Activated CD8-positive, alpha-beta T cell treated with anti-CD3 and anti-CD28 coated beads for 36 hours (primary cell): Measurements from ENCODE around the gene CDKAL1. TPM values are rescaled to one million over a fixed set of nuclear protein-coding genes. Genes with fewer than 3 reads are reported as not detected.
"Not testable (repeated sequence)": the region's sequence is repeated elsewhere in the genome, so short reads cannot be mapped to it uniquely, and the experiment has no call there.

Experiments used
- ATAC-seq: fragments of 200-7000 bp; cut with Tn5 transposase; one replicate; pipeline ENCODE4 v1.10.0; 2021; ENCODE audit warnings: mild to moderate bottlenecking, moderate library complexity
- CTCF ChIA-PET: fragments of 350-600 bp; sonication (Branson Sonifier 250); formaldehyde crosslinking; loops from one replicate; lab custom pipeline; 2021; ENCODE audit warnings: antibody characterized with exemption; lab: Charles Lee
- POLR2A ChIA-PET: fragments of 350-600 bp; sonication (Branson Sonifier 250); formaldehyde crosslinking; loops from one replicate; lab custom pipeline; 2021; ENCODE audit warnings: antibody characterized with exemption; lab: Charles Lee
- DNase-seq: peaks from one replicate; pipeline ENCODE4 v3.0.0-alpha.2; 2020
- H3K27ac Mint-ChIP-seq: one replicate; pipeline ENCODE4 v1.8.0; 2021; ENCODE audit warnings: mild to moderate bottlenecking, mixed read lengths
- H3K27me3 Mint-ChIP-seq: one replicate; pipeline ENCODE4 v1.8.0; 2021; ENCODE audit warnings: mixed read lengths
- H3K36me3 Mint-ChIP-seq: one replicate; pipeline ENCODE4 v1.8.0; 2021; ENCODE audit warnings: low read depth, mixed read lengths
- H3K4me1 Mint-ChIP-seq: one replicate; pipeline ENCODE4 v1.8.0; 2021; ENCODE audit warnings: low read depth, mixed read lengths
- H3K4me3 Mint-ChIP-seq: one replicate; pipeline ENCODE4 v1.8.0; 2021; ENCODE audit warnings: mild to moderate bottlenecking, moderate library complexity, mixed read lengths
- H3K9me3 Mint-ChIP-seq: one replicate; pipeline ENCODE4 v1.8.0; 2021; ENCODE audit warnings: mixed read lengths
- CTCF ChIP-seq: fragments of 200-600 bp; IDR thresholded peaks from one replicate; pipeline ENCODE4 v1.8.0; 2022; ENCODE audit warnings: antibody characterized with exemption, mild to moderate bottlenecking
- intact Hi-C: fragments of 100-400 bp; cut with micrococcal nuclease; formaldehyde crosslinking; loops from one replicate; pipeline ENCODE4 v1.10.0; 2022
- total RNA-seq, 2 experiments: library from RNA; stranded (reverse); gene quantifications; one replicate each; pipeline ENCODE4 v1.2.3, GENCODE V29; 2021

The CDKAL1 gene
- total RNA-seq, 2 experiments from 2014 or later = 21.6 to 23.6 TPM

GRCh38 chr6:20540683-20541082 lies 6.4 kb downstream of the CDKAL1 start:
- no peak overlapping the region for H3K4me3 Mint-ChIP-seq
- CTCF ChIA-PET = no interaction called here
- intact Hi-C loops = no loop called here
- no peak overlapping the region for H3K27ac Mint-ChIP-seq
- no peaks in the 10 kb centered on the region for H3K9me3 Mint-ChIP-seq
- peaks cover 31% of the 10 kb centered on the region for H3K36me3 Mint-ChIP-seq
- POLR2A ChIA-PET = no interaction called here
- no peak for ATAC-seq
- no peak for TF ChIP-seq CTCF
- H3K27me3 Mint-ChIP-seq = no peaks in the 10 kb centered on the region
- DNase-seq = no peak
- peaks cover 59% of the 10 kb centered on the region for H3K4me1 Mint-ChIP-seq

GRCh38 chr6:20541382-20541781 lies 7.1 kb downstream of the CDKAL1 start:
- intact Hi-C loops = no loop called here
- no peak for ATAC-seq
- POLR2A ChIA-PET = interaction anchor here (0.6 kb wide), 2 partner anchors 222 to 236 kb away, joined by 3 read pairs; no protein-coding TSS in a partner anchor
- CTCF ChIA-PET = no interaction called here
- H3K27ac Mint-ChIP-seq = no peak overlapping the region
- DNase-seq = no peak
- no peak for TF ChIP-seq CTCF
- H3K36me3 Mint-ChIP-seq = peaks cover 32% of the 10 kb centered on the region
- peaks cover 59% of the 10 kb centered on the region for H3K4me1 Mint-ChIP-seq
- no peaks in the 10 kb centered on the region for H3K9me3 Mint-ChIP-seq
- no peak overlapping the region for H3K4me3 Mint-ChIP-seq
- no peaks in the 10 kb centered on the region for H3K27me3 Mint-ChIP-seq

- no peaks in the 10 kb centered on the region for H3K9me3 Mint-ChIP-seq
- H3K36me3 Mint-ChIP-seq = peaks cover 37% of the 10 kb centered on the region
- peaks cover 47% of the 10 kb centered on the region for H3K4me1 Mint-ChIP-seq
- TF ChIP-seq CTCF = no peak
- peak overlapping the region; percentile 78 for H3K27ac Mint-ChIP-seq
- peak; percentile 94 for ATAC-seq
- no peaks in the 10 kb centered on the region for H3K27me3 Mint-ChIP-seq
- H3K4me3 Mint-ChIP-seq = no peak overlapping the region
- peak; percentile 53 for DNase-seq
- CTCF ChIA-PET = no interaction called here
- intact Hi-C loops = no loop called here
- POLR2A ChIA-PET = interaction anchor here (1.3 kb wide), 1 partner anchor 9 kb away, joined by 5 read pairs; the partner anchor contains the start of gene CDKAL1
These were observed 8.8 kb downstream of the CDKAL1 start for GRCh38 chr6:20542927-20543602.

GRCh38 chr6:20548264-20548663 lies 14.0 kb downstream of the CDKAL1 start:
- TF ChIP-seq CTCF = no peak
- intact Hi-C loops = no loop called here
- no peak for ATAC-seq
- ChIA-PET POLR2A (no interaction called here), CTCF (interaction anchor here (1.0 kb wide), 1 partner anchor 15 kb away, joined by 4 read pairs; no protein-coding TSS in a partner anchor)
- H3K36me3 Mint-ChIP-seq = peaks cover 35% of the 10 kb centered on the region
- H3K4me1 Mint-ChIP-seq = peaks cover 16% of the 10 kb centered on the region
- H3K9me3 Mint-ChIP-seq = no peaks in the 10 kb centered on the region
- H3K27me3 Mint-ChIP-seq = no peaks in the 10 kb centered on the region
- no peak overlapping the region for H3K27ac Mint-ChIP-seq
- DNase-seq = no peak
- H3K4me3 Mint-ChIP-seq = no peak overlapping the region

- H3K4me3 Mint-ChIP-seq, H3K27ac Mint-ChIP-seq, DNase-seq, H3K27me3 Mint-ChIP-seq, intact Hi-C loops, H3K9me3 Mint-ChIP-seq, ATAC-seq: not testable (repeated sequence)
- peaks cover 11% of the 10 kb centered on the region for H3K4me1 Mint-ChIP-seq
- ChIA-PET CTCF (interaction anchor here (0.9 to 1.1 kb wide), 2 partner anchors 9 to 19 kb away, joined by 3 read pairs; no protein-coding TSS in a partner anchor), POLR2A (interaction anchor here (0.7 kb wide), 1 partner anchor 893 kb away, joined by 3 read pairs; no protein-coding TSS in a partner anchor)
- H3K36me3 Mint-ChIP-seq = peaks cover 37% of the 10 kb centered on the region
These were observed 15.1 kb downstream of the CDKAL1 start for GRCh38 chr6:20549398-20549797.
